GM19372 (cell line): ENCODE data around the gene B3GALNT2.

ENCODE experiments used
- ATAC-seq: cut with Tn5 transposase; IDR thresholded peaks from one replicate; pipeline ENCODE4 v1.9.1; 2021; ENCODE audit warnings: mild to moderate bottlenecking, low read depth, moderate library complexity; ENCODE audit not compliant: unreplicated experiment

B3GALNT2 gene

GRCh38 chr1:235415008-235415904, 89.0 kb downstream of the B3GALNT2 start:
- no peak for ATAC-seq

- ATAC-seq: no peak
Observed at GRCh38 chr1:235411489-235412486, 92.5 kb downstream of the B3GALNT2 start.

GRCh38 chr1:235410467-235410866, 93.8 kb downstream of the B3GALNT2 start:
- ATAC-seq: no peak

- no peak for ATAC-seq
Observed at GRCh38 chr1:235409042-235409820, 95.0 kb downstream of the B3GALNT2 start.

- ATAC-seq: no peak
Observed at GRCh38 chr1:235408503-235408960, 95.7 kb downstream of the B3GALNT2 start.

- no peak for ATAC-seq
Observed at GRCh38 chr1:235407419-235407818, 96.8 kb downstream of the B3GALNT2 start.

- no peak for ATAC-seq
Observed at GRCh38 chr1:235404190-235404589, 100.1 kb downstream of the B3GALNT2 start.

GRCh38 chr1:235403593-235403992, 100.7 kb downstream of the B3GALNT2 start:
- no peak for ATAC-seq

GRCh38 chr1:235402457-235403200, 101.6 kb downstream of the B3GALNT2 start:
- ATAC-seq: no peak

GRCh38 chr1:235401251-235401650, 103.0 kb downstream of the B3GALNT2 start:
- ATAC-seq: no peak
